GM18951 (cell line): ENCODE data around the gene MLH1.

Source experiments
- POLR2A ChIP-seq: IDR thresholded peaks from 4 replicates; pipeline ENCODE4 v1.6.1; 2011; ENCODE audit warnings: mild to moderate bottlenecking; ENCODE audit not compliant: insufficient read length, insufficient read depth; ENCODE audit errors: extremely low read depth
- in situ Hi-C: fragments of 300-500 bp; cut with MboI; formaldehyde crosslinking; loops from one replicate; pipeline ENCODE4 v1.12.0; 2022; ENCODE audit warnings: low sequenced_read_pairs, mixed read lengths, inconsistent platforms; ENCODE audit not compliant: unreplicated experiment

Gene MLH1

DNA sequence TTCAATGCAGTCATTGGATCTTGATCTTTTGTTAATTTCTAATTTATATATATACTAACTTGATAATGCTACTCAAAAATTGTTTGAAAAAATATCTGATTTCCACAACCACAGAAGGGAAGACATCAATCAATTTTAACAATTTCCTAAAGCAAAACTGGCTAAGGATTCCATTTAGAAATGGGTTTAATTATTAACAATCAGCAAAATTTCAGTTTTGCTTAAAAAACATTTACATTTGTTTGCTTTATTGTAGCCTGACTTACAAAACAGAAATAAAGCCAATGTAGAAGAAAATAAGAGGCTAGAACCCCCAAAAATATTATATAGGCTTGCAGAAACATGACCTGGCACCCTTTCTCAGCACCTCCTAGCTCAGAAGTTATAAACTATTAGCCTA, 106.2 kb downstream of the MLH1 start:
- no peak for TF ChIP-seq POLR2A
- in situ Hi-C loops: no loop called here

DNA sequence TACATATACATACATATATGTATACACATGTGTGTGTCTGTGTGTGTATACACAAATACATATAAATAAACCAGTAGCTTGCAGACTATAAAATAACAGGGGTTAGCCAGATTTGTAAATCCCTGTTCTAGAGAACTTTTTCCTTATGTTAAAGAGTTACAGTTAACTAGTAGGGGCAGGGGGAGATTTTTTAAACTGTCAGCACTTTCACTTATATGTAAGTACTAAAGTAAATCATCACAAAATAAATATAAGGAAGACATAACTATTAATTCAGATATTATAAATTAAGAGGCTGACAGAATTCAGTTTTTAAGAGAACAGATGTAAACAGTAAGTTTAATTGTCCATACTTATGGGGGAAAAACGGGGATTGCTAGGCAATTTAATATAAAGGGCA, 107.1 kb downstream of the MLH1 start:
- no peak for TF ChIP-seq POLR2A
- in situ Hi-C loops: no loop called here
